H7 (cell line): Measurements from ENCODE around the gene COL17A1. TPM values are rescaled to one million over a fixed set of nuclear protein-coding genes. Genes with fewer than 3 reads are reported as not detected.

Experiments used
- DNase-seq: peaks from one replicate; pipeline ENCODE4 v3.0.0; 2012
- H3K27me3 ChIP-seq: 2 replicates; pipeline ENCODE4 v1.6.0; 2011; ENCODE audit warnings: mild to moderate bottlenecking, low read length; ENCODE audit not compliant: control insufficient read depth, insufficient read depth
- H3K36me3 ChIP-seq: replicated peaks from 2 replicates; pipeline ENCODE4 v1.5.1; 2011; ENCODE audit warnings: low read length; ENCODE audit not compliant: control insufficient read depth, insufficient read depth
- H3K4me3 ChIP-seq: 2 replicates; pipeline ENCODE4 v1.5.1; 2011; ENCODE audit warnings: low read depth, mild to moderate bottlenecking, control low read depth, low read length, moderate library complexity; ENCODE audit not compliant: insufficient read depth
- total RNA-seq: library from RNA; depleted of rRNA; stranded (reverse); fragments of >200 nt; shearing (Covaris generic); gene quantifications from 2 replicates; pipeline ENCODE4 v1.2.3, GENCODE V29; 2014

Gene COL17A1
- total RNA-seq, 1 experiment from 2014 or later: 1.0 TPM

- H3K4me3 ChIP-seq: no peak overlapping the region
- no peak for DNase-seq
- H3K36me3 ChIP-seq: no peaks in the 10 kb centered on the region
- H3K27me3 ChIP-seq: no peaks in the 10 kb centered on the region
Measured at GRCh38 chr10:104104926-104105325, 19.2 kb upstream of the COL17A1 start.

GRCh38 chr10:104104418-104104817 is 18.7 kb upstream of the COL17A1 start:
- Histone ChIP-seq H3K27me3 (no peaks in the 10 kb centered on the region), H3K4me3 (no peak overlapping the region), H3K36me3 (no peaks in the 10 kb centered on the region)
- DNase-seq: no peak

GRCh38 chr10:104103956-104104355 is 18.3 kb upstream of the COL17A1 start:
- DNase-seq: no peak
- no peaks in the 10 kb centered on the region for H3K36me3 ChIP-seq
- H3K27me3 ChIP-seq: no peaks in the 10 kb centered on the region
- no peak overlapping the region for H3K4me3 ChIP-seq

- no peaks in the 10 kb centered on the region for H3K36me3 ChIP-seq
- no peak for DNase-seq
- H3K27me3 ChIP-seq: no peaks in the 10 kb centered on the region
- H3K4me3 ChIP-seq: no peak overlapping the region
Measured at GRCh38 chr10:104101902-104102301, 16.2 kb upstream of the COL17A1 start.

- H3K27me3 ChIP-seq: no peaks in the 10 kb centered on the region
- H3K4me3 ChIP-seq: no peak overlapping the region
- H3K36me3 ChIP-seq: no peaks in the 10 kb centered on the region
- DNase-seq: no peak
Measured at GRCh38 chr10:104100795-104101194, 15.1 kb upstream of the COL17A1 start.

- Histone ChIP-seq H3K27me3 (no peaks in the 10 kb centered on the region), H3K4me3 (no peak overlapping the region), H3K36me3 (no peaks in the 10 kb centered on the region)
- DNase-seq: no peak
Measured at GRCh38 chr10:104099941-104100340, 14.3 kb upstream of the COL17A1 start.

- no peak for DNase-seq
- H3K27me3 ChIP-seq: no peaks in the 10 kb centered on the region
- H3K36me3 ChIP-seq: no peaks in the 10 kb centered on the region
- no peak overlapping the region for H3K4me3 ChIP-seq
Measured at GRCh38 chr10:104099269-104099668, 13.6 kb upstream of the COL17A1 start.

- no peaks in the 10 kb centered on the region for H3K27me3 ChIP-seq
- H3K4me3 ChIP-seq: no peak overlapping the region
- H3K36me3 ChIP-seq: no peaks in the 10 kb centered on the region
- DNase-seq: no peak
Measured at GRCh38 chr10:104098358-104098925, 12.8 kb upstream of the COL17A1 start.

GRCh38 chr10:104096692-104097091 is 11.0 kb upstream of the COL17A1 start:
- Histone ChIP-seq H3K4me3 (no peak overlapping the region), H3K27me3 (no peaks in the 10 kb centered on the region), H3K36me3 (no peaks in the 10 kb centered on the region)
- no peak for DNase-seq

- Histone ChIP-seq H3K36me3 (no peaks in the 10 kb centered on the region), H3K4me3 (no peak overlapping the region), H3K27me3 (no peaks in the 10 kb centered on the region)
- DNase-seq: no peak
Measured at GRCh38 chr10:104092749-104093148, 7.1 kb upstream of the COL17A1 start.

- no peaks in the 10 kb centered on the region for H3K27me3 ChIP-seq
- no peak for DNase-seq
- H3K36me3 ChIP-seq: no peaks in the 10 kb centered on the region
- no peak overlapping the region for H3K4me3 ChIP-seq
Measured at GRCh38 chr10:104090611-104091010, 4.9 kb upstream of the COL17A1 start.

- H3K4me3 ChIP-seq: no peak overlapping the region
Measured at GRCh38 chr10:104089621-104090020, 3.9 kb upstream of the COL17A1 start.

GRCh38 chr10:104088239-104088638 is 2.6 kb upstream of the COL17A1 start:
- DNase-seq: no peak
- Histone ChIP-seq H3K36me3 (no peaks in the 10 kb centered on the region), H3K4me3 (no peak overlapping the region), H3K27me3 (no peaks in the 10 kb centered on the region)

More at GRCh38 chr10:104089621-104090020, 3.9 kb upstream of the COL17A1 start:
- Histone ChIP-seq H3K27me3 (no peaks in the 10 kb centered on the region), H3K36me3 (no peaks in the 10 kb centered on the region)
- no peak for DNase-seq

- DNase-seq: no peak
- no peak overlapping the region for H3K4me3 ChIP-seq
- no peaks in the 10 kb centered on the region for H3K36me3 ChIP-seq
- no peaks in the 10 kb centered on the region for H3K27me3 ChIP-seq
Measured at GRCh38 chr10:104084482-104085142, 1.1 kb downstream of the COL17A1 start.

- Histone ChIP-seq H3K36me3 (no peaks in the 10 kb centered on the region), H3K27me3 (no peaks in the 10 kb centered on the region), H3K4me3 (no peak overlapping the region)
- DNase-seq: no peak
Measured at GRCh38 chr10:104081998-104082397, 3.7 kb downstream of the COL17A1 start.
